Activated CD4-positive, alpha-beta T cell treated with anti-CD3 and anti-CD28 coated beads, Interleukin-2, amount 10 ng/mL, durations not matched to agents 7 days and 5 days (primary cell): ENCODE results near the gene NME7. TPM values are rescaled to one million over a fixed set of nuclear protein-coding genes. Genes with fewer than 3 reads are reported as not detected.
"Not testable (repeated sequence)": the region's sequence is repeated elsewhere in the genome, so short reads cannot be mapped to it uniquely, and the experiment has no call there.

Experiments
- CTCF ChIA-PET: fragments of 350-600 bp; sonication (Branson Sonifier 250); formaldehyde crosslinking; loops from one replicate; lab custom pipeline; 2021; ENCODE audit warnings: antibody characterized with exemption; lab: Charles Lee
- POLR2A ChIA-PET: fragments of 350-600 bp; sonication (Branson Sonifier 250); formaldehyde crosslinking; loops from one replicate; lab custom pipeline; 2021; ENCODE audit warnings: antibody characterized with exemption; lab: Charles Lee
- DNase-seq: peaks from one replicate; pipeline ENCODE4 v3.0.0-alpha.2; 2020
- H3K27ac Mint-ChIP-seq: one replicate; pipeline ENCODE4 v1.8.0; 2021; ENCODE audit warnings: mild to moderate bottlenecking, moderate library complexity, mixed read lengths
- H3K27me3 Mint-ChIP-seq: one replicate; pipeline ENCODE4 v1.8.0; 2021; ENCODE audit warnings: mixed read lengths
- H3K36me3 Mint-ChIP-seq: one replicate; pipeline ENCODE4 v1.8.0; 2021; ENCODE audit warnings: low read depth, mixed read lengths
- H3K4me1 Mint-ChIP-seq: one replicate; pipeline ENCODE4 v1.8.0; 2021; ENCODE audit warnings: mixed read lengths
- H3K4me3 Mint-ChIP-seq: one replicate; pipeline ENCODE4 v1.8.0; 2021; ENCODE audit warnings: mild to moderate bottlenecking, moderate library complexity, mixed read lengths
- H3K9me3 Mint-ChIP-seq: one replicate; pipeline ENCODE4 v1.8.0; 2021; ENCODE audit warnings: mixed read lengths
- total RNA-seq, 2 experiments: library from RNA; stranded (reverse); gene quantifications; one replicate each; pipeline ENCODE4 v1.2.3, GENCODE V29; 2021

Gene NME7
- total RNA-seq, 2 experiments from 2014 or later = 16.6 to 16.9 TPM

GRCh38 chr1:169133801-169134502 is 233.6 kb downstream of the NME7 start:
- Mint-ChIP-seq H3K9me3 (peaks cover 2% of the 10 kb centered on the region), H3K36me3 (peaks cover 3% of the 10 kb centered on the region), H3K4me3 (no peak overlapping the region), H3K27me3 (no peaks in the 10 kb centered on the region), H3K4me1 (peaks cover 4% of the 10 kb centered on the region), H3K27ac (no peak overlapping the region)
- DNase-seq = no peak
- CTCF ChIA-PET = interaction anchor here (0.8 to 1.6 kb wide), 3 partner anchors 10 to 40 kb away, joined by 3 to 4 read pairs (median 3); no protein-coding TSS in a partner anchor
- POLR2A ChIA-PET = interaction anchor here (0.6 kb wide), 1 partner anchor 334 kb away, joined by 3 read pairs; no protein-coding TSS in a partner anchor

GRCh38 chr1:169133228-169133576 is 234.4 kb downstream of the NME7 start:
- Mint-ChIP-seq H3K36me3 (peaks cover 3% of the 10 kb centered on the region), H3K27ac (no peak overlapping the region), H3K4me3 (no peak overlapping the region), H3K4me1 (no peaks in the 10 kb centered on the region), H3K27me3 (no peaks in the 10 kb centered on the region), H3K9me3 (peaks cover 2% of the 10 kb centered on the region)
- CTCF ChIA-PET = interaction anchor here (0.8 to 1.6 kb wide), 2 partner anchors 11 to 39 kb away, joined by 3 to 4 read pairs; no protein-coding TSS in a partner anchor
- POLR2A ChIA-PET = interaction anchor here (0.6 kb wide), 1 partner anchor 333 kb away, joined by 3 read pairs; no protein-coding TSS in a partner anchor
- no peak for DNase-seq

DNA sequence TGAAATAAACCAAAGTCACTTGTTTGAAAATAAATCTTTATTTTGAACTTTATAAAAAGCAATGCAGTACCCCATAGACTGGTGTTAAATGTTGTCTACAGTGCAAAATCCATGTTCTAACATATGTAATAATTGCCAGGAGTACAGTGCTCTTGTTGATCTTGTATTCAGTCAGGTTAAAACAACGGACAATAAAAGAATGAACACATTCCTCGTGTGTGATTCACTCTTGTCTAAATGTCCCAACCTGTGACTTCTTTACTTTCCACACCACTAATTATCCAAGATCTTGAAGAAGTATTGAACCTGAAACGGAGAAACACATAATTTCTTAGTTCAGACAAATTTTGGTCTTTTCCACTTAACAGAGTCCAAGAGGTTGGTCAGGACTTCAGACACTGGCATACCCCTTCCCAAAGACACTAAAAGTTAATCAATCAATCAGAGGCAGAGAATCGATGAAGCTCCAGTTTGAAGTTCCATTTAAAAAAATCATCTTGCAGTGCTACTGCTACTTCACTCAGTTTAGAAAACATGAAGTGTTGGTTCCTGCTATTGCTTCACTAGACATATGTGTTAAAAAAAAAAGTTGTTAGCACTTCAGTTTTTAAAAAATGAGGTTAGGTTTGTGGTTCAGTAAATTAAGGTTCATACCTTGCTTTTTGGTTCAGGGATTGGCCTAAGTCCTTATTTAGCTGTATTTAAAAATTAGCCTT is 234.9 kb downstream of the NME7 start:
- H3K4me1 Mint-ChIP-seq = no peaks in the 10 kb centered on the region
- CTCF ChIA-PET = interaction anchor here (0.8 kb wide), 1 partner anchor 39 kb away, joined by 3 read pairs; no protein-coding TSS in a partner anchor
- peaks cover 2% of the 10 kb centered on the region for H3K9me3 Mint-ChIP-seq
- H3K36me3 Mint-ChIP-seq = peaks cover 3% of the 10 kb centered on the region
- no peaks in the 10 kb centered on the region for H3K27me3 Mint-ChIP-seq
- DNase-seq = no peak
- no peak overlapping the region for H3K27ac Mint-ChIP-seq
- H3K4me3 Mint-ChIP-seq = no peak overlapping the region
- POLR2A ChIA-PET = no interaction called here

- no peaks in the 10 kb centered on the region for H3K4me1 Mint-ChIP-seq
- no peak overlapping the region for H3K4me3 Mint-ChIP-seq
- H3K27ac Mint-ChIP-seq = no peak overlapping the region
- CTCF ChIA-PET = interaction anchor here (0.6 kb wide), 1 partner anchor 26 kb away, joined by 4 read pairs; no protein-coding TSS in a partner anchor
- H3K9me3 Mint-ChIP-seq = no peaks in the 10 kb centered on the region
- no peak for DNase-seq
- H3K36me3 Mint-ChIP-seq = peaks cover 3% of the 10 kb centered on the region
- no peaks in the 10 kb centered on the region for H3K27me3 Mint-ChIP-seq
- POLR2A ChIA-PET = no interaction called here
Observed at GRCh38 chr1:169130683-169131082, 236.9 kb downstream of the NME7 start.

DNA sequence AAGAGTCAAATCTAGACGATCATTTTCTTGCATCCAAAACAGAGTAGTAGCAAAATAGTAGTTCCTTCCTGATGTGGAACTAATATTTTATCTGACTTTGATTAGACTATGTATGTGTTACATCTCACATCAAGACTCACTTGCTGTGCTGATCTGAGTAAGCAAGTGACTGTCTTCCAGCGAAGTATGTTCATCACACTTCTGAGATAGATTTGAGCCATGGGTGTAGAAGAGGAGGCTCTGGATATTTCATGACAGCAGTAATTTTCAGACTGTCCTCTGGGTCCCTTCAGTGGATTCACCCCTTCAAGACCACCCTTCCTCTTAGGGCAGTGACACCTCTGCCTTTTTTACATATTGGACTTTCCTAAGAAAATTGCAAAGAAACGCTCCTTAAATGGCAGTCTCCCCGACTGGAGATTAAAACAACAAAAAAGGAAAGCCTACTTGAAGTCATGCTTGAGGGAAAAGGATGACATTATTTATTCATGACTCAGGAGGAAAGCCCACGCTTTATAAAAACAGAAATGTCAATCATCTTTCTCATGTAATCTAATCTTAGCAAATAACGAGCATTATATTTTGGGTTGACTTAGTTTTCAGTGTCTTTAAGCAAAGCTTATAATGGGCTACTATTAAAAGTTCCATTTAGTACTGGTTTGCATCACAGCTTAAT is 238.3 kb downstream of the NME7 start:
- Mint-ChIP-seq H3K27me3 (no peaks in the 10 kb centered on the region), H3K4me1 (no peaks in the 10 kb centered on the region), H3K4me3 (no peak overlapping the region), H3K36me3 (peaks cover 7% of the 10 kb centered on the region), H3K9me3 (no peaks in the 10 kb centered on the region), H3K27ac (no peak overlapping the region)
- ChIA-PET CTCF (no interaction called here), POLR2A (no interaction called here)
- no peak for DNase-seq

DNA sequence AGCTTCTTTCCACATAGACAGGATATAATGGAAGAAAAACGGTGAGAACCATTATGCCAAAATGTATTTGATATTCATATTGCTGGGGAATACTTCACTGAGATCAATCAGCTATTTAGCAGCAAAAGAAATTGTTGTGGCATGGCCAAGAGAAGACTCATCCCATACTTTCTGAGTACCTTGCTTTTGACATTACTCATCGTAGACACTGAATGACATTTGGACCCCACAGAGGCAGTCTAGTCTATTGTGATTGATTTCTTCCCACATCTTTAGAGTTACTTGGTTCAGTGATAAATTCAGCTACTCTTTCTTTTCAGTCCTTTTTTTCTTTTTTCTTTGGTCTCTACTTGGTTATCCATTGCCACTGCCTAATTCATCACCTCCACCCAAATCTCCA is 239.0 kb downstream of the NME7 start:
- CTCF ChIA-PET = no interaction called here
- H3K9me3 Mint-ChIP-seq = no peaks in the 10 kb centered on the region
- H3K4me1 Mint-ChIP-seq = no peaks in the 10 kb centered on the region
- POLR2A ChIA-PET = interaction anchor here (0.6 kb wide), 1 partner anchor 19 kb away, joined by 3 read pairs; no protein-coding TSS in a partner anchor
- no peaks in the 10 kb centered on the region for H3K27me3 Mint-ChIP-seq
- no peak overlapping the region for H3K4me3 Mint-ChIP-seq
- DNase-seq = no peak
- peaks cover 7% of the 10 kb centered on the region for H3K36me3 Mint-ChIP-seq
- H3K27ac Mint-ChIP-seq = no peak overlapping the region

GRCh38 chr1:169127305-169127704 is 240.3 kb downstream of the NME7 start:
- Mint-ChIP-seq H3K27me3 (no peaks in the 10 kb centered on the region), H3K4me3 (no peak overlapping the region), H3K27ac (no peak overlapping the region), H3K36me3 (peaks cover 7% of the 10 kb centered on the region), H3K4me1 (no peaks in the 10 kb centered on the region), H3K9me3 (no peaks in the 10 kb centered on the region)
- CTCF ChIA-PET = interaction anchor here (0.6 to 1.2 kb wide), 3 partner anchors 8 to 191 kb away, joined by 3 read pairs; no protein-coding TSS in a partner anchor
- no peak for DNase-seq
- POLR2A ChIA-PET = no interaction called here

- no peaks in the 10 kb centered on the region for H3K27me3 Mint-ChIP-seq
- H3K4me1 Mint-ChIP-seq = no peaks in the 10 kb centered on the region
- CTCF ChIA-PET = interaction anchor here (1.2 kb wide), 1 partner anchor 9 kb away, joined by 3 read pairs; no protein-coding TSS in a partner anchor
- POLR2A ChIA-PET = no interaction called here
- H3K9me3 Mint-ChIP-seq = no peaks in the 10 kb centered on the region
- H3K36me3 Mint-ChIP-seq = peaks cover 7% of the 10 kb centered on the region
- no peak overlapping the region for H3K27ac Mint-ChIP-seq
- no peak overlapping the region for H3K4me3 Mint-ChIP-seq
- no peak for DNase-seq
Observed at GRCh38 chr1:169126335-169126734, 241.3 kb downstream of the NME7 start.

GRCh38 chr1:169125597-169125996 is 242.0 kb downstream of the NME7 start:
- POLR2A ChIA-PET, DNase-seq, H3K36me3 Mint-ChIP-seq, H3K27me3 Mint-ChIP-seq, CTCF ChIA-PET, H3K4me1 Mint-ChIP-seq, H3K9me3 Mint-ChIP-seq, H3K4me3 Mint-ChIP-seq, H3K27ac Mint-ChIP-seq: not testable (repeated sequence)

- Mint-ChIP-seq H3K4me1 (no peaks in the 10 kb centered on the region), H3K36me3 (peaks cover 4% of the 10 kb centered on the region), H3K4me3 (no peak overlapping the region), H3K9me3 (no peaks in the 10 kb centered on the region), H3K27me3 (no peaks in the 10 kb centered on the region), H3K27ac (no peak overlapping the region)
- CTCF ChIA-PET = no interaction called here
- POLR2A ChIA-PET = no interaction called here
- DNase-seq = no peak
Observed at GRCh38 chr1:169124459-169124858, 243.1 kb downstream of the NME7 start.

DNA sequence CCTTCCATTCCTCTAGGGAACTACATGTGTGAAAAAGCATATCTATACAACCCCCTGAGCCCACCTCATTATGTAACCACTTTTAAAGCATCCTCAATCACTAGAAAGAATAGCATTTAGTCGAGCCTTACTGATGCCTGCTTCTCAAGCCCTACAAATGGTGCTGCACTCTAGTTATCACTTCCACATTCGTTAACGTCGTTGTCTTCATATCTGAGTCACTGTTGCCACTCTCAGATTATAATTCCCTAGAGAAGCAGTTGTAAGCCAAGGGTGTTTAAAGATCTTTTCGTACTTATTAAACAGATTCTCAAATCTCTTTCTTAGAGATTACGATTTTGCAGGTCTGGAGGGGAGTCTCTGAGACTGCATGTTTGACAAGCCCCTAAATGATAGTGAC is 244.6 kb downstream of the NME7 start:
- POLR2A ChIA-PET = no interaction called here
- DNase-seq = no peak
- Mint-ChIP-seq H3K4me1 (no peaks in the 10 kb centered on the region), H3K27ac (no peak overlapping the region), H3K27me3 (no peaks in the 10 kb centered on the region), H3K36me3 (peaks cover 4% of the 10 kb centered on the region), H3K4me3 (no peak overlapping the region), H3K9me3 (no peaks in the 10 kb centered on the region)
- CTCF ChIA-PET = no interaction called here

GRCh38 chr1:169121146-169121923 is 246.3 kb downstream of the NME7 start:
- no peaks in the 10 kb centered on the region for H3K9me3 Mint-ChIP-seq
- POLR2A ChIA-PET = no interaction called here
- peaks cover 6% of the 10 kb centered on the region for H3K36me3 Mint-ChIP-seq
- peaks cover under 1% of the 10 kb centered on the region for H3K4me1 Mint-ChIP-seq
- no peak overlapping the region for H3K4me3 Mint-ChIP-seq
- CTCF ChIA-PET = no interaction called here
- DNase-seq = no peak
- H3K27me3 Mint-ChIP-seq = peaks cover 2% of the 10 kb centered on the region
- no peak overlapping the region for H3K27ac Mint-ChIP-seq
